HepG2 (cell line): Measurements from ENCODE around the gene COL13A1. TPM values are rescaled to one million over a fixed set of nuclear protein-coding genes. Genes with fewer than 3 reads are reported as not detected.

Experiments
- ATAC-seq: fragments of 200-7000 bp; cut with Tn5 transposase; 3 replicates; pipeline ENCODE4 v1.9.1; 2020; ENCODE audit warnings: mild to moderate bottlenecking, moderate library complexity
- BruUV-seq: library from RNA; stranded (reverse); fragments of 400-500 nt; replicated peaks from 2 replicates; lab custom pipeline; 2021; lab: Mats Ljungman, UMichigan
- CTCF ChIA-PET: fragments of 300-600 bp; formaldehyde crosslinking; extraction: SDS; loops from one replicate; lab custom pipeline; 2021; ENCODE audit warnings: low total read pairs, inconsistent platforms, low intra/inter-chr PET ratio; lab: Yijun Ruan, JAX
- POLR2A ChIA-PET: fragments of 350-600 bp; sonication (Branson Sonifier 250); formaldehyde crosslinking; loops from one replicate; lab custom pipeline; 2020; ENCODE audit warnings: antibody characterized with exemption, inconsistent platforms; lab: Yijun Ruan, JAX
- DNase-seq: peaks from one replicate; pipeline ENCODE4 v3.0.0-alpha.2; 2015; ENCODE audit warnings: low spot score
- FAIRE-seq: peaks from 3 replicates; lab custom pipeline; 2011; peaks lifted over from hg19 to GRCh38; lab: Jason Lieb, UNC
- H2AFZ ChIP-seq: one replicate; pipeline ENCODE4 v1.6.1; 2011; ENCODE audit warnings: low read length, inconsistent platforms
- H3K27ac ChIP-seq: fragments of 300-600 bp; 3 replicates; pipeline ENCODE4 v1.8.0; 2011; ENCODE audit warnings: mixed run types, mild to moderate bottlenecking, mixed read lengths, low read length, inconsistent platforms; ENCODE audit not compliant: insufficient read depth; ENCODE audit errors: extremely low read length
- H3K27me3 ChIP-seq, 2 experiments: fragments of 200-600 bp in 1 of 2; 2 replicates in 1 of 2; 3 replicates in 1 of 2; pipeline versions ENCODE4 v1.6.0 to v1.8.0; 2011; ENCODE audit warnings: low read length in 2 of 2, mild to moderate bottlenecking in 2 of 2, moderate library complexity in 2 of 2, inconsistent platforms in 1 of 2; ENCODE audit not compliant: insufficient read depth in 2 of 2, control insufficient read depth in 1 of 2
- H3K36me3 ChIP-seq, 2 experiments: fragments of 200-600 bp in 1 of 2; replicated peaks in 1 of 2; 2 replicates in 1 of 2; 3 replicates in 1 of 2; pipeline versions ENCODE4 v1.5.1 to v1.8.0; 2011; ENCODE audit warnings: low read length in 2 of 2, inconsistent platforms in 1 of 2; ENCODE audit not compliant: insufficient read depth in 2 of 2, control insufficient read depth in 1 of 2
- H3K4me1 ChIP-seq: 2 replicates; pipeline ENCODE4 v1.5.1; 2012; ENCODE audit warnings: low read length, inconsistent platforms; ENCODE audit not compliant: insufficient read depth
- H3K4me2 ChIP-seq: 2 replicates; pipeline ENCODE4 v1.6.0; 2011; ENCODE audit warnings: low read depth, low read length, inconsistent platforms
- H3K4me3 ChIP-seq, 3 experiments: fragments of 200-600 bp in 1 of 3; sonication (generic), shearing (Covaris generic) in 1 of 3; replicated peaks in 1 of 3; 2 replicates each; pipeline ENCODE4 v1.5.1; 2011 to 2016; ENCODE audit warnings: low read length in 3 of 3, inconsistent platforms in 2 of 3, low read depth in 2 of 3, mild to moderate bottlenecking in 2 of 3, control low read depth in 1 of 3, mixed read lengths in 1 of 3; ENCODE audit not compliant: insufficient read depth in 1 of 3
- H3K79me2 ChIP-seq: one replicate; pipeline ENCODE4 v1.6.1; 2011; ENCODE audit warnings: low read length, inconsistent platforms; ENCODE audit not compliant: insufficient read depth
- H3K9ac ChIP-seq: 2 replicates; pipeline ENCODE4 v1.6.0; 2011; ENCODE audit warnings: mild to moderate bottlenecking, low read depth, low read length, inconsistent platforms; ENCODE audit not compliant: insufficient read depth
- H3K9me3 ChIP-seq: 2 replicates; pipeline ENCODE4 v1.5.1; 2012; ENCODE audit warnings: mild to moderate bottlenecking, low read length
- H4K20me1 ChIP-seq: 2 replicates; pipeline ENCODE4 v1.6.0; 2011; ENCODE audit warnings: inconsistent platforms, mild to moderate bottlenecking, low read length, moderate library complexity; ENCODE audit not compliant: insufficient read depth
- CEBPB ChIP-seq: IDR thresholded peaks from 2 replicates; pipeline ENCODE4 v1.6.1; 2011; ENCODE audit warnings: low read depth, low read length, improper control_type of control experiment, borderline replicate concordance
- DPF2 ChIP-seq: sonication (generic); formaldehyde crosslinking; IDR thresholded peaks from 2 replicates; pipeline ENCODE4 v1.4.0; 2020; ENCODE audit warnings: mild to moderate bottlenecking, low read depth, missing genetic modification reagents, borderline replicate concordance
- GPN1 ChIP-seq: sonication (generic); formaldehyde crosslinking; IDR thresholded peaks from 2 replicates; pipeline ENCODE4 v1.5.1; 2020; ENCODE audit warnings: missing genetic modification reagents, borderline replicate concordance
- HNRNPK ChIP-seq: fragments of 200-400 bp; formaldehyde crosslinking; IDR thresholded peaks from 2 replicates; pipeline ENCODE4 v1.6.1; 2018; ENCODE audit warnings: low read length, low read depth, moderate library complexity, mild to moderate bottlenecking; ENCODE audit not compliant: poor library complexity, severe bottlenecking
- ZFP82 ChIP-seq: sonication (generic); formaldehyde crosslinking; IDR thresholded peaks from 2 replicates; pipeline ENCODE4 v1.5.1; 2020; ENCODE audit warnings: mild to moderate bottlenecking, missing genetic modification reagents, borderline replicate concordance
- ZNF180 ChIP-seq: sonication (generic); formaldehyde crosslinking; IDR thresholded peaks from 2 replicates; pipeline ENCODE4 v1.4.0; 2020; ENCODE audit warnings: low read depth, missing genetic modification reagents, borderline replicate concordance
- ZNF251 ChIP-seq: sonication (generic); formaldehyde crosslinking; IDR thresholded peaks from 2 replicates; pipeline ENCODE4 v1.9.0; 2021; ENCODE audit warnings: mild to moderate bottlenecking, missing genetic modification reagents
- ZNF598 ChIP-seq: sonication (generic); formaldehyde crosslinking; IDR thresholded peaks from 2 replicates; pipeline ENCODE4 v1.5.1; 2020; ENCODE audit warnings: mild to moderate bottlenecking, missing genetic modification reagents, borderline replicate concordance
- ZZZ3 ChIP-seq: sonication (generic); formaldehyde crosslinking; IDR thresholded peaks from 2 replicates; pipeline ENCODE4 v1.4.0; 2020; ENCODE audit warnings: missing genetic modification reagents, mild to moderate bottlenecking, borderline replicate concordance
- WGBS: methylation state at CpG from one replicate; pipeline ENCODE4 v1.1.6; 2017; ENCODE audit warnings: low lambda C conversion rate; 5-methylcytosine and 5-hydroxymethylcytosine counted together
- in situ Hi-C: cut with HindIII; loops from 2 replicates; pipeline ENCODE4 v1.10.0; 2017; ENCODE audit warnings: low pct_unique_long_range_greater_than_20kb; ENCODE audit not compliant: extremely low pct_ligation_motif_present
- intact Hi-C: fragments of 100-400 bp; cut with micrococcal nuclease; formaldehyde crosslinking; loops from one replicate; pipeline ENCODE4 v1.10.0; 2022; ENCODE audit not compliant: unreplicated experiment
- polyA plus RNA-seq, 8 experiments: library from polyadenylated mRNA; depleted of rRNA in 3 of 8; stranded (reverse) in 7 of 8; unstranded in 1 of 8; fragments of >200 nt; fragmentation: Illumina TruSeq in 4 of 8; extraction: Trizol in 4 of 8; gene quantifications; 2 replicates each; pipeline versions ENCODE4 v1.2.1 to v1.2.3, GENCODE V29; 2011 to 2016; ENCODE audit warnings: low read depth in 4 of 8, missing spikeins in 1 of 8, mixed read lengths in 1 of 8; ENCODE audit not compliant: insufficient read depth in 1 of 8
- total RNA-seq, 5 experiments: library from RNA; depleted of rRNA; stranded (reverse); fragments of >200 nt; fragmentation: Illumina TruSeq; extraction: Trizol; gene quantifications; 2 replicates each; pipeline ENCODE4 v1.2.3, GENCODE V29; 2016; ENCODE audit warnings: low read depth in 1 of 5
- TF ChIP-seq, protein P1 (sequence below): IDR thresholded peaks from 2 replicates; pipeline ENCODE4 v1.6.1; 2016; ENCODE audit warnings: mild to moderate bottlenecking
- TF ChIP-seq, protein P2 (sequence below), 2 experiments: sonication (generic) in 1 of 2; formaldehyde crosslinking in 1 of 2; IDR thresholded peaks; 2 replicates each; pipeline versions ENCODE4 v1.5.1 to v1.6.1; 2011 to 2020; ENCODE audit warnings: borderline replicate concordance in 1 of 2, low read depth in 1 of 2, low read length in 1 of 2, mild to moderate bottlenecking in 1 of 2, missing genetic modification reagents in 1 of 2, moderate library complexity in 1 of 2
- TF ChIP-seq, protein P3 (sequence below): sonication (generic); formaldehyde crosslinking; IDR thresholded peaks from 2 replicates; pipeline ENCODE4 v1.4.0; 2020; ENCODE audit warnings: missing genetic modification reagents

The COL13A1 gene
- total and polyA plus RNA-seq, 2 of the 13 experiments (the other 11 are each of a cell fraction or from before 2014, with no cell fraction given): 0.07 TPM; not detected in 1

DNA sequence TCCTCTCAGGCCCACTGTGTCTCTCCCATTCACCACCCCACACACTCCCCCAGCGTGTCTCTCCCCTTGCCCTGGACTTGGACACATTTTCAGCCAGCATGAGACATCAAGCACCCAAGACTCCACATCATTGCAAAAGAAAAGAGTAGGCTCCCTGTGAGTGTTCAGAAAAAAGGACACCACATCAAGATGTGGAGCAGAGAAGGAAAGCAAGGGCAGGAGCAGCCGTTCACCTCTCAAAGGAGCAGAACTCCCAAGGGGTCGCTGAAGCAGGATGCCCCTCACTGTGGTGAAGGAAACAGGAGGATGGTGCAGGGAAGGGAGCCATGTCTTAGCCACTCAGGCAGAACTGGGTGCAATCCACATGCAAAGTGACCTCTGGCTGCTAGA is 161.0 kb downstream of the COL13A1 start:
- H3K27me3 ChIP-seq: peaks cover 4 to 50% of the 10 kb centered on the region in 2 experiments; a peak in 3 of 5 replicates
- DNase-seq (no peak), ATAC-seq (no peak), FAIRE-seq (no peak)
- WGBS: 14% methylated on average over 3 of the region's 3 CpGs
- ChIA-PET POLR2A (no interaction called here), CTCF (no interaction called here)
- H3K4me1 ChIP-seq: peaks cover 9% of the 10 kb centered on the region; the same call in 1 of the 2 replicates
- no peak overlapping the region for H3K27ac ChIP-seq
- no peaks in the 10 kb centered on the region for H3K36me3 ChIP-seq
- no peak overlapping the region for H3K4me2 ChIP-seq
- H3K4me3 ChIP-seq: no peak overlapping the region
- H4K20me1 ChIP-seq: no peaks in the 10 kb centered on the region
- H3K9ac ChIP-seq: no peak overlapping the region
- no TSS peak for BruUV-seq
- intact Hi-C loops (no loop called here), in situ Hi-C loops (no loop called here)
- no peak overlapping the region for H2AFZ ChIP-seq
- TF ChIP-seq, protein P1, sequence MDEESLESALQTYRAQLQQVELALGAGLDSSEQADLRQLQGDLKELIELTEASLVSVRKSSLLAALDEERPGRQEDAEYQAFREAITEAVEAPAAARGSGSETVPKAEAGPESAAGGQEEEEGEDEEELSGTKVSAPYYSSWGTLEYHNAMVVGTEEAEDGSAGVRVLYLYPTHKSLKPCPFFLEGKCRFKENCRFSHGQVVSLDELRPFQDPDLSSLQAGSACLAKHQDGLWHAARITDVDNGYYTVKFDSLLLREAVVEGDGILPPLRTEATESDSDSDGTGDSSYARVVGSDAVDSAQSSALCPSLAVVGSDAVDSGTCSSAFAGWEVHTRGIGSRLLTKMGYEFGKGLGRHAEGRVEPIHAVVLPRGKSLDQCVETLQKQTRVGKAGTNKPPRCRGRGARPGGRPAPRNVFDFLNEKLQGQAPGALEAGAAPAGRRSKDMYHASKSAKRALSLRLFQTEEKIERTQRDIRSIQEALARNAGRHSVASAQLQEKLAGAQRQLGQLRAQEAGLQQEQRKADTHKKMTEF (CRISPR knock-in tag): no peak
- TF ChIP-seq HNRNPK: no peak
- TF ChIP-seq, protein P2, sequence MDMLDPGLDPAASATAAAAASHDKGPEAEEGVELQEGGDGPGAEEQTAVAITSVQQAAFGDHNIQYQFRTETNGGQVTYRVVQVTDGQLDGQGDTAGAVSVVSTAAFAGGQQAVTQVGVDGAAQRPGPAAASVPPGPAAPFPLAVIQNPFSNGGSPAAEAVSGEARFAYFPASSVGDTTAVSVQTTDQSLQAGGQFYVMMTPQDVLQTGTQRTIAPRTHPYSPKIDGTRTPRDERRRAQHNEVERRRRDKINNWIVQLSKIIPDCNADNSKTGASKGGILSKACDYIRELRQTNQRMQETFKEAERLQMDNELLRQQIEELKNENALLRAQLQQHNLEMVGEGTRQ (IDR thresholded peaks at IDR 0.05; ENCODE audit: low read depth, low read length): no peak
- TF ChIP-seq, protein P2 (CRISPR knock-in tag; IDR thresholded peaks at IDR 0.05; ENCODE audit: borderline replicate concordance): no peak
- no peak for TF ChIP-seq ZNF598 (CRISPR knock-in tag)
- TF ChIP-seq ZZZ3: no peak
- no peak for TF ChIP-seq CEBPB
- no peak for TF ChIP-seq ZNF251 (CRISPR knock-in tag)
- TF ChIP-seq ZFP82 (CRISPR knock-in tag): no peak
- TF ChIP-seq GPN1 (CRISPR knock-in tag): no peak
- no peak for TF ChIP-seq ZNF180 (CRISPR knock-in tag)
- TF ChIP-seq DPF2 (CRISPR knock-in tag): no peak
- TF ChIP-seq, protein P3, sequence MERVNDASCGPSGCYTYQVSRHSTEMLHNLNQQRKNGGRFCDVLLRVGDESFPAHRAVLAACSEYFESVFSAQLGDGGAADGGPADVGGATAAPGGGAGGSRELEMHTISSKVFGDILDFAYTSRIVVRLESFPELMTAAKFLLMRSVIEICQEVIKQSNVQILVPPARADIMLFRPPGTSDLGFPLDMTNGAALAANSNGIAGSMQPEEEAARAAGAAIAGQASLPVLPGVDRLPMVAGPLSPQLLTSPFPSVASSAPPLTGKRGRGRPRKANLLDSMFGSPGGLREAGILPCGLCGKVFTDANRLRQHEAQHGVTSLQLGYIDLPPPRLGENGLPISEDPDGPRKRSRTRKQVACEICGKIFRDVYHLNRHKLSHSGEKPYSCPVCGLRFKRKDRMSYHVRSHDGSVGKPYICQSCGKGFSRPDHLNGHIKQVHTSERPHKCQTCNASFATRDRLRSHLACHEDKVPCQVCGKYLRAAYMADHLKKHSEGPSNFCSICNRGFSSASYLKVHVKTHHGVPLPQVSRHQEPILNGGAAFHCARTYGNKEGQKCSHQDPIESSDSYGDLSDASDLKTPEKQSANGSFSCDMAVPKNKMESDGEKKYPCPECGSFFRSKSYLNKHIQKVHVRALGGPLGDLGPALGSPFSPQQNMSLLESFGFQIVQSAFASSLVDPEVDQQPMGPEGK (CRISPR knock-in tag): no peak
- H3K79me2 ChIP-seq: no peaks in the 10 kb centered on the region
- H3K9me3 ChIP-seq: no peaks in the 10 kb centered on the region
